ELF-1 (cell line): Measurements from ENCODE around the gene PLCB1.
"Not testable (repeated sequence)": the region's sequence is repeated elsewhere in the genome, so short reads cannot be mapped to it uniquely, and the experiment has no call there.

Experiments
- DNase-seq: peaks from one replicate; pipeline ENCODE4 v3.0.0-alpha.2; 2016; ENCODE audit warnings: low read depth, low spot score

PLCB1 gene

DNA sequence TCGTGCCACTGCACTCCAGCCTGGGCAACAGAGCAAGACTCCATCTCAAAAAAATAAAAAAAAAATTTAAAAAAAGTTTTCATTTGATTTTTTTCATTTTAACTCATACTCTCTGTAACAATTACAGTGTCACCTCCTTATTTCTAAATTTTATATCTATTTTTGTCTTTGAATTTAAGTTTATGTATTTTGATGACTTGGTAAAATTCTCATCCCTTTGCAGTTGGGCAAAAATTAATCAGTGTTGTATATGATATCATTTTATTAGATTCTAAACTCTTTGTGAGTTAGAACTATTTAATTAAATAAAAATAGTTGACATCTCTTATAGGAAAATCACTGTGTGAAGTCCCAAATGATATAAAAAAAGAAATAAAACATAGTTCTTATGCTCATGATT, 270.7 kb downstream of the PLCB1 start:
- DNase-seq = no peak

- DNase-seq = no peak
These were observed 273.0 kb downstream of the PLCB1 start for GRCh38 chr20:8404912-8405635.

GRCh38 chr20:8406391-8406790, 274.3 kb downstream of the PLCB1 start:
- DNase-seq = no peak

DNA sequence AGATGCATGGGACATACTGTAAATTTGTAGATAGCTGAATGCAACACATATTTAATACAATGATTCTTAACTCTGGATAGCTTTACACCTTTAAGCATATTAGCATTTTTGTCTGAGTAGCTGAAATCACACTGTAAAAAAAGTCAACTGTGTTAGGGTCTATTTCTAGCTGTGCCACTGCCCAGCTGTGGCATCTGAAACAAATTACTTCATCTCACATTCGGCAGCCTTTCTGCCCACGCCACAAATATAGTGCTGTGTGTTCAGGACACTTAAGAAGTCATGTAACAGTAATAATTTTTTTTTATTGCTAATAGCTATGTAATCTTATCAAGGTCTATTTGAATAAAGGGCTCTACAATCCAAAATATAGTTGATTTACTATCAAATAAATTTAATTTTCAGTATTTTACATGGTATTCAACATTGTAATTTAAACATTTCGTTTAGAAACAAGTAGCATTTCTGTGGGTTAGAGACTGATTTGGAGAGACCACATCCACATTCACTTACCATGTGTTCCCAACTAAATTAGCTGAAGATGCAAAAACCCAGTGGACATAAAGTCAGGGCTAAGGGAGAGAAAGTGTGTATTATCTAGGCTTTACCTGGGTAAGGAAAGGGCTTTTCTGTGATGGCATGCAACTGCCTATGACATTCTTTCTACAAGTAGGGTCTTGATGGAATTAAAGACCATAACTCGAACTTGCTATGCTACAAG, 276.7 kb downstream of the PLCB1 start:
- DNase-seq = no peak

DNA sequence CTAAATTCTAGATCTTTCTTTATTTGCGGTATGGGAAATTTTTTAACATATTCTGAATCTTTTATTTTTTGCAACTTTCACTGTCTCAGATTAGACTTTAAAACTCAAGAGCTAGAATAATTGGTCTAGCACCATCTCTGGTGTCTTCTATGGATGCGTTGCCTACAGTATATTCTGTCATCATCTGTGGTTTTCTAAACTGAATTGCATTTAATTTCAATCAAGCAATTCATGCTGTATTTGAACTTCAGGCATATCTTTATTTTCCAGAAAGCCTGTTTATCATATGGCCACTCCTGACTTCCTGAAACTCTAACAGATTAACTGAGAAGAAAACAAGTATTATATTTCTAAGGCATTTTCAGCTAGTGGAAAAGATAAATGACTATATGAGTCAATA, 281.6 kb downstream of the PLCB1 start:
- DNase-seq = no peak

DNA sequence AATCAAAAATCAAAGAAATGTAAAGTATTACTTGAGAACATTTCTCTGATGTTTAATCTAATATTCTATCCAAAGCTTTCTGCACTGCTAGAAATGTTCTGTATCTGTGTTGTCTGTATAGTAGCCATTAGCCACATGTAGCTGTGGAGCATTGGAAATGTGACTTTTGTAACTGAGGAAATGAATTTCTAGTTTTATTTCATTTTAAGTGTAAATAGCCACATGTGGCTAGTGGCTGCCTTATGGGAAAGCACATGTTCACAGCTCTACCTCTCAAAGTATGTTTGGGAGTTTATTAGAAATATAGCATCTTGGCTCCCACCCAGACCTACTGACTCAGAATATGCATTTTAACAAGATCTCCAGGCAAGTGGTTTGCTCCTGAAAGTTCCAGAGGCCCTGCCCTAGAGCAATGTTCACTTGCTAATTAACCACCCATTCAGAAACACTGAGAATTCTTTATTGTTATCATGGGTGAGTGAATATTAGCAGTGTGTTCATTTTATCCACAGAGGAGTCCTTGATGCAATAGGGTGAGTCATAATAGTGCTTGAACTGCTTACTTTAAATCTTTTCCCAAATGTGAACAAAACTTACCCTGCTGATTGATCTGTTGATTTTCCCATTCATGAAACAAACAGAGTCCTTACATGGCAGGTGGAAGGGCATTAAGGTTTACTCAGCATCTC, 282.7 kb downstream of the PLCB1 start:
- no peak for DNase-seq

- DNase-seq = no peak
These were observed 289.9 kb downstream of the PLCB1 start for GRCh38 chr20:8421981-8422380.

DNA sequence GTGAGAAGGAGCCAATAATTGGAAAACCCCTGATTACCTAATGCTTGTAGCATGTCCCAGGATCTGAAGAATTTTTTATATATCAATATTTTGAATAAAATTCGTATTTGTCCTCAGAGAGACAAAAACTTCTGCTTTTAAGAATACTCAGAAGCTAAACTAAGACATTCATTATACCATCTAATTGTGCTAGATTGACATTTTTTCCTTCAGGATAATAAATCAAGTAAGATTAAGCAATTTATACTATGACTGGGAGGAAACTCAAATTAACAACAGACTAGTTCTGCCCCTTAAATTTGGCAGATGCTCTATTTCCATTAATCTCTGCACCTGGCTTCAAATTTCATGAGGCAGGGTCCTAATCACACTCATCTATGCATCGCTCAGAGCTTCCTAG, 291.4 kb downstream of the PLCB1 start:
- no peak for DNase-seq

GRCh38 chr20:8424010-8424409, 291.9 kb downstream of the PLCB1 start:
- no peak for DNase-seq

- DNase-seq = no peak
These were observed 292.9 kb downstream of the PLCB1 start for GRCh38 chr20:8425016-8425415.

GRCh38 chr20:8425802-8426201, 293.7 kb downstream of the PLCB1 start:
- no peak for DNase-seq

DNA sequence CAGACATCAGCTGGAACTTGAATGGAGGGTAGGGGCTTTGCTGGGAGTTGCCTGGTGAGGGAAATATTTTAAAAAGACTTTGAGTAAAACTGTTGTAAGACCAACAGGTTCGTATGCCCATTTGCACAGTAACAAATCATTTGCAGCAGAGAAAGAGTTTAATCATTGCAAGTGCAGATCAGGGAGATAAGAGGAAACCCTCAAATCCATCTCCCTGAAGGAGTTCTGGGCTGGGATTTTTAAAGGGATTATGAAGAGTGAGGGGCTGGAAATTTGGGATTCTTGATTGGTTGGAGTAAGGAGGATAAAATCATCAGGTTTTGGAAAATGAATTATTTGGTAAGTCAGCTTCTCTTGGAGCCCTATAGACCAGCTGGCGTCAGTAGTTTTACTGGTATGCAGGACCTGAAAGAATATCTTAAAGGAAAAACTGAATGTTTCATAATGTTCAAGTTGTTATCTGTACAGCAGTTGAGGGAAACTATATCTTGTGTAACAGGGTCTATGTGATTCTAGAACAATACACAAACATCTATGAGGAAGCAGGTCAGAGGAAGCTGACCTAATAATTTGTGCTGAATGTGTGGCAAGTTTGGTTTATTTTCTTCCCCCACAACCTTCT, 295.5 kb downstream of the PLCB1 start:
- no peak for DNase-seq

GRCh38 chr20:8428988-8429387, 296.9 kb downstream of the PLCB1 start:
- no peak for DNase-seq

- peak; percentile 24 for DNase-seq
These were observed 299.7 kb downstream of the PLCB1 start for GRCh38 chr20:8431538-8432434.

DNA sequence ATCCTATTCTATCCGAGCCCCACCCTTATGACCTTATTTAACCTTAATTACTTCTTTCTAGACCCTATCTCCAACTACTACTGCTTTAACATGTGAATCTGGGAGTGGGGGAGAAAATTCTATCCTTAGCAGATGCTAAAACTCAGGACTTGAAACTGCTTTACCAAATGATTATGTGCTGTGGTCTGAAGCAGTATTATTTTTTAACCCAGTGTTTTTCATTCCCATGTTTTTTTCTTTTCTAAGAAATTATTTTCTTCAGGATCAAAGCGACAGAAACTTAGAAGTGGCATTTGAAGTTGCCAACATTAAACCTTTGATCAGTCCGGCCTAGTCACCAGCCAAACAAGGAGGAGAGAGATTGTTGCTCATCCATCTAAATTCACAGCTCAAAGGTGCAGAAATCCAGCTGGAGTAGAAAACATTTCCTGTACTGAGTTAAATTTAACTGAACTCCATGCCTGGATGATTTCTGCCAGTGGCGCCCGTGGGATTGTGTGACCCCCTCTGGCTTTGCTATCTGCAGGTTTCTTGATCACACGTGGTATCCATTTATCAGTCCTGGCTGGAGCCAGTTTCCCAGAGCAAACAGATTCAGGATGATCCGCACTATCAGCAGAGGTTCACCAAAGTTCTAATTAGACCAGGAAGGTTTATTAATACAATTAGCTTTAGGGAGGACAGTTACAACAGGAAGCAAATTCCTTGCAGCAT, 300.5 kb downstream of the PLCB1 start:
- DNase-seq = peak; percentile 8

DNA sequence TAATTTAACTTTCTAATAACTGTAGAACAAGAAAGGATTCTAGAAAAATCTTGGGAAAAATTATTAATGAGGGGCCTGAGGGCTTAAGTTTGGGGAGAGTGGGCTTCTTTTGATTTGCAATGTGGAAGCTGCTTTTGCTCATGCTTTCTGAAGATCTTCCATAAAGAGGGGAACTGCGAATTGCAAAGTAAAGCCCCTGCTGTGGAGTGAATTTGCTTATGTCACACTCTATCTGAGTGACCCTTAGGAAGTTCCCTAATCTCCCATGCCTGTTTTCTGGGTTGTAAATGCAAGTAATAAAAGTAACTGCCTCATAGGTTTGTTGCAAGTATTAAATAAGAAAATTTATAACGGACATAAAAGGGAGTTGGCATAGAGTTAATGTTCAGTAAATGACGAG, 301.2 kb downstream of the PLCB1 start:
- no peak for DNase-seq

GRCh38 chr20:8434326-8434876, 302.3 kb downstream of the PLCB1 start:
- DNase-seq = no peak

GRCh38 chr20:8435285-8436035, 303.4 kb downstream of the PLCB1 start:
- DNase-seq = no peak

DNA sequence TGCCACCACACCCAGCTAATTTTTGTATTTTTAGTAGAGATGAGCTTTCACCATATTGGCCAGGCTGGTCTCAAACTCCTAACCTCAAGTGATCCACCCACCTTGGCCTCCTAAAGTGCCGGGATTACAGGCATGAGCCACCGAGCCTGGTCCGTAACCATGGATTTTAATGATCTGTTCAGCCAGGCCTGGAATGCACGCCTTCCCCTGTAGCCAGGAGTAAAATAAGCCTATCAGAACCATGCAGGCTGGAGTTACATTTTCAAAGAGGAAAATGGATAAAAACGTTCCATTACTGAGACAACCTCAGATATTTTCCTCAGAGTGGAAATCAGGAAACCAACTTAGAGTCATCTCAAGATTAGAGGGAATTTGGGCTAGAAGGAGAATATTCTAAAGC, 304.9 kb downstream of the PLCB1 start:
- DNase-seq = not testable (repeated sequence)

DNA sequence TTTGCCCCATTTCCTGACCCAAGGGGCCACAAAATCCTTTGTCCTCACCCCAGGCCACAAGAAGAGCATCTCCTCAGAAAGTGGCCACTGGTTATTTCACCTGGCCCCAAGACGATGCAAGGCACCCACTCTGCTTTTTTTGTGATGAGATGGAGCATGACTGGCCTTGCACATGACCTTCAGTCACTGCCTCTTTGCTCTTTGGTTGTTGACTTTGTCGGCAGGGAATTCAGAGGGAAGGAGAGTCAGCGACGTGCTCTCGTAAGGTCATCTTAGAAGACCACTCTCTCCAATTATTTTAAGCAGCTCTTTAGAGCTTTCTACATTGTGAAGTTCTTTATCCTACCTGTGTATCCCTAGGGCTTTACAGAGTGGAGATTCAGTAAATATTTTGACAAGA, 306.7 kb downstream of the PLCB1 start:
- no peak for DNase-seq
